IPS-18a (cell line): Measurements from ENCODE around the gene LRRC3.
"Not testable (repeated sequence)": the region's sequence is repeated elsewhere in the genome, so short reads cannot be mapped to it uniquely, and the experiment has no call there.

Experiments used
- H3K27ac ChIP-seq: one replicate; pipeline ENCODE4 v1.5.1; 2013; ENCODE audit warnings: low read length
- H3K27me3 ChIP-seq: one replicate; pipeline ENCODE4 v1.6.1; 2013; ENCODE audit warnings: mild to moderate bottlenecking, low read length; ENCODE audit not compliant: control insufficient read depth, insufficient read depth
- H3K36me3 ChIP-seq: one replicate; pipeline ENCODE4 v1.6.1; 2013; ENCODE audit warnings: low read depth, low read length; ENCODE audit not compliant: control insufficient read depth
- H3K4me1 ChIP-seq: one replicate; pipeline ENCODE4 v1.6.1; 2013; ENCODE audit warnings: low read depth, low read length; ENCODE audit not compliant: control insufficient read depth
- H3K4me3 ChIP-seq: one replicate; pipeline ENCODE4 v1.5.1; 2013; ENCODE audit warnings: low read length
- H3K9ac ChIP-seq: one replicate; pipeline ENCODE4 v1.6.1; 2013; ENCODE audit warnings: mild to moderate bottlenecking, low read length, moderate library complexity
- H3K9me3 ChIP-seq: one replicate; pipeline ENCODE4 v1.6.1; 2013; ENCODE audit warnings: low read depth, low read length; ENCODE audit not compliant: control insufficient read depth

Gene LRRC3, protein sequence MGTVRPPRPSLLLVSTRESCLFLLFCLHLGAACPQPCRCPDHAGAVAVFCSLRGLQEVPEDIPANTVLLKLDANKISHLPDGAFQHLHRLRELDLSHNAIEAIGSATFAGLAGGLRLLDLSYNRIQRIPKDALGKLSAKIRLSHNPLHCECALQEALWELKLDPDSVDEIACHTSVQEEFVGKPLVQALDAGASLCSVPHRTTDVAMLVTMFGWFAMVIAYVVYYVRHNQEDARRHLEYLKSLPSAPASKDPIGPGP

GRCh38 chr21:44454747-44455523 lies at the start of gene LRRC3:
LRRC3 (plus strand) TSS chr21:44455510; CDS start chr21:44456645, 1,135 bp downstream.
- H3K27ac ChIP-seq, result no peak within 1 kb of the TSS
- H3K9ac ChIP-seq, result no peak within 1 kb of the TSS
- no peaks in the 10 kb centered on the region for H3K36me3 ChIP-seq

DNA sequence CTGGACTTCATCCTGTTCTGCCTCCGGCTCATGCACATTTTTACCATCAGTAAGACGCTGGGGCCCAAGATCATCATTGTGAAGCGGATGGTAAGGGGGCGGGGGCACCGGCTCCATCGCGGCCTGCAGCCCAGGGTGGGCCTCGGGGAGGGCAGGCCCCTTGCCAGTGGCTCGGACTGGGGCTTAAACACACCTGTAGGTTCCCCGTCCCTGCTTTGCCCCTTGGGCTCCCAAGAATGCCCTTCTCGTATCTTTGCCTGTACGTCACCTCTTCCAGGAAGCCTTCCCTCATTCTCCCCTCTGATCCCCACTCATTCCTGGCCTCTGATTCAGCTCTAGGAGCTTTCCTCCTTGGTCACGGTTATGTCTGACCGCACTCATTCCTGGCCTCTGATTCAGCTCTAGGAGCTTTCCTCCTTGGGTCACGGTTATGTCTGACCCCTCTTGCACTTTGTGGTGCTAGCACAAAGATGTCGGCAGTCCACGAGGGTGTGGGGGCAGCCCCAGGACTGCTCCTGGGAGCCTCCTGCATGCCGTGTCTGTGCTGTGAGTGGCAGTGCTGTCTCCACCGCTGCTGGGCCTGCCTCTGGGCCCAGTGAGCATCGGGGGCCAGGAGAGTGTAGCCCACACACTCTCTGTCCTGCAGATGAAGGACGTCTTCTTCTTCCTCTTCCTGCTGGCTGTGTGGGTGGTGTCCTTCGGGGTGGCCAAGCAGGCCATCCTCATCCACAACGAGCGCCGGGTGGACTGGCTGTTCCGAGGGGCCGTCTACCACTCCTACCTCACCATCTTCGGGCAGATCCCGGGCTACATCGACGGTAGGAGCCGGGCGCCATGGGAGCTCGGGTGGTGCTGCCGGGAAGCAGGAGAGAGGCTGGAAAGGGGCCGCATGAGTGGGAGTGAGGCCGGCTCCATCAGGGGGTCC lies 49.1 kb upstream of the LRRC3 start:
- no peaks in the 10 kb centered on the region for H3K4me1 ChIP-seq
- H3K4me3 ChIP-seq, result no peak overlapping the region

More at GRCh38 chr21:44454747-44455523, at the start of gene LRRC3:
- peaks cover 6% of the 10 kb centered on the region for H3K27me3 ChIP-seq
- H3K4me3 ChIP-seq, result peak within 1 kb of the TSS; percentile 60
- no peaks in the 10 kb centered on the region for H3K9me3 ChIP-seq
- no peaks in the 10 kb centered on the region for H3K4me1 ChIP-seq

GRCh38 chr21:44406953-44407352 lies 48.4 kb upstream of the LRRC3 start:
- Histone ChIP-seq H3K27me3 (no peaks in the 10 kb centered on the region), H3K4me3 (no peak overlapping the region), H3K4me1 (no peaks in the 10 kb centered on the region), H3K36me3 (no peaks in the 10 kb centered on the region), H3K9me3 (peaks cover 9% of the 10 kb centered on the region), H3K9ac (no peak overlapping the region), H3K27ac (no peak overlapping the region)

More for the DNA sequence above, 49.1 kb upstream of the LRRC3 start:
- no peaks in the 10 kb centered on the region for H3K36me3 ChIP-seq
- no peak overlapping the region for H3K27ac ChIP-seq
- H3K27me3 ChIP-seq, result no peaks in the 10 kb centered on the region
- no peak overlapping the region for H3K9ac ChIP-seq
- H3K9me3 ChIP-seq, result peaks cover 9% of the 10 kb centered on the region

DNA sequence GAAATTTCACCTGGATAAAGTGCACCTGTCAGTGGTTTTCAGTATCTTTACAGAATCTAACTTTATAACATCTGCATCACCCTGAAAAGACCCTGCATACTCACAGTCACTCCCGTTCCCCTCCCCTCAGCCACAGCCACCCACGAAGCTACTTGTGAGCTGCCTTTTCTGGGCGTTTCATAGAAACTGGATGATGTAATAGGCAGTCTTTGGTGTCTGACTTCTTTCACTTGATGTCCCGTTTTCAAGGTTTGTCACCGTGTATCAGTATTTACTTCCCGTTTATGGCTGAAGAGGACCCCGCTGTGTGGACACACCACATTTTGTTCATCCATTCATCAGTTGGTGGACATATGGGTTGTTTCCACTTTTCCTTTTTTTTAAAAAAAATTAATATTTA lies 47.8 kb upstream of the LRRC3 start:
- no peak overlapping the region for H3K27ac ChIP-seq
- no peaks in the 10 kb centered on the region for H3K27me3 ChIP-seq
- peaks cover 9% of the 10 kb centered on the region for H3K9me3 ChIP-seq
- no peaks in the 10 kb centered on the region for H3K36me3 ChIP-seq
- no peaks in the 10 kb centered on the region for H3K4me1 ChIP-seq
- no peak overlapping the region for H3K9ac ChIP-seq
- H3K4me3 ChIP-seq, result no peak overlapping the region

- Histone ChIP-seq H3K4me3 (no peak overlapping the region), H3K9me3 (peaks cover 9% of the 10 kb centered on the region), H3K27ac (no peak overlapping the region), H3K36me3 (no peaks in the 10 kb centered on the region), H3K9ac (no peak overlapping the region), H3K27me3 (no peaks in the 10 kb centered on the region), H3K4me1 (no peaks in the 10 kb centered on the region)
Observed at GRCh38 chr21:44408226-44408625, 47.1 kb upstream of the LRRC3 start.

GRCh38 chr21:44413566-44414290 lies 41.6 kb upstream of the LRRC3 start:
- H3K27ac ChIP-seq, result no peak overlapping the region
- no peak overlapping the region for H3K4me3 ChIP-seq
- H3K4me1 ChIP-seq, result no peaks in the 10 kb centered on the region
- no peak overlapping the region for H3K9ac ChIP-seq
- H3K27me3 ChIP-seq, result no peaks in the 10 kb centered on the region
- H3K36me3 ChIP-seq, result no peaks in the 10 kb centered on the region
- H3K9me3 ChIP-seq, result peaks cover 3% of the 10 kb centered on the region

DNA sequence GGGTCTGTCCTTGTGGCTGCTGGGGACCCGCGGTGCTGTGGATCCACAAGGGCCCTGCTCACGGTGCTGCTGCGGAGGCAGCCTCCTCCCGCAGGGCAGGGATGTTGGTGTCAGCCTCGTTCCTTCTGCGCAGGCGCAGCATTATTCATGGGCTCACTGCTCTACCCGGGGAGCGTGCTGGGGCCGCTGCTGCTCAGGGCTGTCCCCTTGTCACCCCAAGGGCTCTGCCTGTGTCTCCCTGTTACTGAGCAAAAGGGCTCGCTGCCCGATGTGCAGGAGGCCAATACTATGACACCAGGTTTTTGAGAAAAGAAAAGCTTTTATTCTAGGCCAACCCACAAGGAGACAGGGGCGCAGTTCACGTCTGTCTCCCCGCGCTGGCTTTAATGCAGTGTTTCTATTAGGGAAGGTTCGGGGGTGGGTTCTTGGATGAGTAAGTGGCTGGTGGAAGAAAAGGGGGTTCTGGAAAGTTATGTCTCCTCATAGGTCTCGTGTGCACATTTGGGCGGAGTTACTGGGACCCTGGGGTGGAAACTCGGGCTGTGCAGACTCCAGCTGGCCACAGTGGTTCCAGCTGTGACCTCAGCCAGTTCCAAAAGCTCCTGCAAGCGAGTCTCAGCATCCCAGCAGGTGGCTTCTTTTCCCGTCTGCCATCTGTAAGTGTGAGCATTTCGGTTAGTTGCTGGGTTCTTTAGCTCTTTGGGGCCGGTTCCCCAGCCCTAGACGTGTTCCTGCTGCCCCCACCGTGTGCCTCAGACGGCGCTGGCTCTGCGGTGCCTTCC lies 40.8 kb upstream of the LRRC3 start:
- H3K9me3 ChIP-seq, result peaks cover 6% of the 10 kb centered on the region
- no peak overlapping the region for H3K4me3 ChIP-seq
- no peaks in the 10 kb centered on the region for H3K4me1 ChIP-seq
- H3K36me3 ChIP-seq, result no peaks in the 10 kb centered on the region
- no peak overlapping the region for H3K27ac ChIP-seq
- no peak overlapping the region for H3K9ac ChIP-seq
- no peaks in the 10 kb centered on the region for H3K27me3 ChIP-seq

DNA sequence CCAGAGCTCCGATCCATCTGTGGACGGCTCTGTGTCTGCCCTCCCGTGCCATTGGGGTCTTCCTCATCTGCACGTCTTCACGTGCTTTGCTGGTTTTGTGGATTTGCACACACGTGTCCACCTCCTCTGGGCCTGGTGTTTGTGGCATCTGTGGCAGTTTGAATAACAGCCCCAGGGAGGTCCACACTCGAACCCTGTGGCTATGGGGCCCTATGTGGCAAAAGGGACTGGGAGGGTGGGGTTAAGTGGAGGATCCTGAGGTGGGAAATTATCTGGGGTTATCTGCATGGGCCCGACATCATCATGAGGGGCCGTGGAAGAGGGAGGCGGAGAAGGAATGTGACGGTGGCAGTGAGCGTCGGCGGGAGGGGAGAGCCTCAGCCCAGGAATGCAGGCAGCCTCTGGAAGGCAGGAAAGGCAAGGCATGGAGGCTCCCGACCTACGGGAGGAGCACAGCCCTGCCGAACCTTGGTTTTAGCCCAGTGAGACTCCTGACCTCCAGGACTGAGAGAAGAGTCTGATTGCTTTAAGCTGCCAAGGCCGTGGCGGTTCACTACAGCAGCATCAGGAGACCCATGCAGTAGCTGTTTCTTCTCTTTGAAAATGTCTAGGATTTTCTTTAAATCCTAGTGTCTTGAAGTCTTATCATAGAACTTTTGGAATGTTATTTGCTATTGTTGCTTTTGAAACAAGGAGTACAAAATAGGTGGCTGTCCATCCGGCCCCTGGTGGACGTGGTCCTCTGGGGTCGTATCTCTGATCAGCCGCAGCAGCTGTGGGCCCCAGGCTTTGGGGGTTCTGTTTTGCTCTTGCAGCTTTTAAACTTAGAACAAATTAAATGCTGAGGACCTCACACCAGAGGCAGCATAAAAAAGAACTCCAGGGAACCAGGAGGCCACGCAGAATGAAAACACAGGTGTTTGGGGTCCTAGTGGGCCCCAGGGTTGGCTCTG lies 40.0 kb upstream of the LRRC3 start:
- Histone ChIP-seq H3K9ac (no peak overlapping the region), H3K27ac (no peak overlapping the region), H3K4me3 (no peak overlapping the region), H3K4me1 (no peaks in the 10 kb centered on the region), H3K36me3 (no peaks in the 10 kb centered on the region), H3K9me3 (peaks cover 8% of the 10 kb centered on the region), H3K27me3 (no peaks in the 10 kb centered on the region)

DNA sequence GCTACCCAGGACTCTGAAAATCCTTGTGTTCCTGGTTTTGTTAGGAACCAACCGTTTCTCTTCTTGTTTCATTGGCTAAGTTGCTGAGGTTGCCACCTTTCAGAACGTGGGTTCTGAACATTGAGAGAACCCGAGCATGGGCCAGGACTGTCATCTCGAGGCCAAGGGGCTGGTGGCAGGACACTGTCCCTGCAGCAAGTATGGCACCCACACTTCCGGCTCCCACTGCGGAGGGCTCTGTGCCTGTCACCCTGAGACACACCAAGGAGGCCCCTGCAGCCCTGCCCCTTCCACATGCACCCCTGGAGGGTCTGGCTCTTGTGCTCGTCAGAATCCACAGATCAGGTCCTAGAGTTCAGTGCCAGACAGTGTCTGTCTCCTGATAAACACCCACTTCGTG lies 39.1 kb upstream of the LRRC3 start:
- H3K27me3 ChIP-seq, result no peaks in the 10 kb centered on the region
- no peak overlapping the region for H3K4me3 ChIP-seq
- no peak overlapping the region for H3K27ac ChIP-seq
- H3K9me3 ChIP-seq, result peaks cover 8% of the 10 kb centered on the region
- no peaks in the 10 kb centered on the region for H3K36me3 ChIP-seq
- no peaks in the 10 kb centered on the region for H3K4me1 ChIP-seq
- H3K9ac ChIP-seq, result no peak overlapping the region

- not testable (repeated sequence) for H3K4me1 ChIP-seq, H3K9me3 ChIP-seq, H3K27ac ChIP-seq, H3K9ac ChIP-seq, H3K4me3 ChIP-seq, H3K36me3 ChIP-seq, H3K27me3 ChIP-seq
Observed at GRCh38 chr21:44417621-44418107, 37.6 kb upstream of the LRRC3 start.
